Measurements from ENCODE around the gene ZNF396.

DNA sequence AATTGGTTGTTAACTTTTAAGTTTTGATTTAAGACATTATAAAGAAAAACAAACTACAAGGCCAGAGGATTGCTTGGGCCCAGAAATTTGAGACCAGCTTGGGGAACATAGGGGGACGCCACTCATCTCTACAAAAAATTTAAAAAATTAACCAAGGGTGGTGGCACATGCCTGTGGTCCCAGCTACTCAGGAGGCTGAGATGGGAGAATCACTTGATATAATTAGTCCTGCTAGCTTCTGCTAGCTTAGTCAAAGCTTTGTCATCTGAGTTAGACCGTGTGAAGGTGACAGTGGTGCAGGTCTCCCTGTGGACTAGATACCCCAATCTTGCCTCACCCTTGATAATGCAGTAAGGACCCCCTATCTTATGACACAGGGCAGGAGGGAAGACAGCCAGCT, 6.0 kb upstream of the ZNF396 start:
- TF ChIP-seq, protein P1, sequence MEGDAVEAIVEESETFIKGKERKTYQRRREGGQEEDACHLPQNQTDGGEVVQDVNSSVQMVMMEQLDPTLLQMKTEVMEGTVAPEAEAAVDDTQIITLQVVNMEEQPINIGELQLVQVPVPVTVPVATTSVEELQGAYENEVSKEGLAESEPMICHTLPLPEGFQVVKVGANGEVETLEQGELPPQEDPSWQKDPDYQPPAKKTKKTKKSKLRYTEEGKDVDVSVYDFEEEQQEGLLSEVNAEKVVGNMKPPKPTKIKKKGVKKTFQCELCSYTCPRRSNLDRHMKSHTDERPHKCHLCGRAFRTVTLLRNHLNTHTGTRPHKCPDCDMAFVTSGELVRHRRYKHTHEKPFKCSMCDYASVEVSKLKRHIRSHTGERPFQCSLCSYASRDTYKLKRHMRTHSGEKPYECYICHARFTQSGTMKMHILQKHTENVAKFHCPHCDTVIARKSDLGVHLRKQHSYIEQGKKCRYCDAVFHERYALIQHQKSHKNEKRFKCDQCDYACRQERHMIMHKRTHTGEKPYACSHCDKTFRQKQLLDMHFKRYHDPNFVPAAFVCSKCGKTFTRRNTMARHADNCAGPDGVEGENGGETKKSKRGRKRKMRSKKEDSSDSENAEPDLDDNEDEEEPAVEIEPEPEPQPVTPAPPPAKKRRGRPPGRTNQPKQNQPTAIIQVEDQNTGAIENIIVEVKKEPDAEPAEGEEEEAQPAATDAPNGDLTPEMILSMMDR (conservative IDR thresholded peaks at IDR 0.05): no peak
- no peak for TF ChIP-seq ZFX (IDR thresholded peaks at IDR 0.05)
